Mesenchymal stem cell (in vitro differentiated cells and primary cell): ENCODE data around the gene NPHP4.

Experiments used
- DNase-seq: peaks from one replicate; pipeline ENCODE4 v3.0.0-alpha.2; 2013
- H2AFZ ChIP-seq: one replicate; pipeline ENCODE4 v1.6.1; 2013; ENCODE audit warnings: low read depth, mild to moderate bottlenecking, control low read depth, inconsistent platforms, low read length, moderate library complexity
- H2AK5ac ChIP-seq: 2 replicates; pipeline ENCODE4 v1.6.1; 2013; ENCODE audit warnings: low read length, moderate library complexity, mild to moderate bottlenecking, inconsistent platforms; ENCODE audit not compliant: severe bottlenecking
- H2BK120ac ChIP-seq: one replicate; pipeline ENCODE4 v1.6.1; 2013; ENCODE audit warnings: low read depth, mild to moderate bottlenecking, inconsistent platforms, low read length, moderate library complexity
- H2BK12ac ChIP-seq, 2 experiments: one replicate each; pipeline ENCODE4 v1.6.1; 2013; ENCODE audit warnings: inconsistent platforms in 2 of 2, low read length in 2 of 2, mild to moderate bottlenecking in 2 of 2, moderate library complexity in 2 of 2, control low read depth in 1 of 2
- H2BK15ac ChIP-seq: one replicate; pipeline ENCODE4 v1.6.1; 2013; ENCODE audit warnings: mild to moderate bottlenecking, low read depth, inconsistent platforms; ENCODE audit not compliant: poor library complexity, severe bottlenecking
- H2BK5ac ChIP-seq: 2 replicates; pipeline ENCODE4 v1.6.1; 2013; ENCODE audit warnings: low read depth, mild to moderate bottlenecking, low read length, control low read depth, inconsistent platforms; ENCODE audit not compliant: poor library complexity, severe bottlenecking
- H3K14ac ChIP-seq, 2 experiments: one replicate each; pipeline ENCODE4 v1.6.1; 2013; ENCODE audit warnings: inconsistent platforms in 2 of 2, low read length in 2 of 2, control low read depth in 1 of 2, mild to moderate bottlenecking in 1 of 2, moderate library complexity in 1 of 2
- H3K18ac ChIP-seq, 2 experiments: one replicate each; pipeline ENCODE4 v1.6.1; 2013; ENCODE audit warnings: inconsistent platforms in 2 of 2, low read length in 2 of 2, control low read depth in 1 of 2, low read depth in 1 of 2, mild to moderate bottlenecking in 1 of 2
- H3K23ac ChIP-seq, 2 experiments: one replicate each; pipeline ENCODE4 v1.6.1; 2013; ENCODE audit warnings: inconsistent platforms in 2 of 2, low read length in 2 of 2, mild to moderate bottlenecking in 2 of 2, moderate library complexity in 2 of 2, control low read depth in 1 of 2
- H3K27ac ChIP-seq: 2 replicates; pipeline ENCODE4 v1.5.1; 2013; ENCODE audit warnings: mild to moderate bottlenecking, moderate library complexity, low read length, control low read depth, inconsistent platforms; ENCODE audit not compliant: poor library complexity, severe bottlenecking
- H3K27me3 ChIP-seq, 2 experiments: 2 replicates each; pipeline versions ENCODE4 v1.6.1 to v1.7.0; 2013; ENCODE audit warnings: low read length in 2 of 2, mild to moderate bottlenecking in 2 of 2, moderate library complexity in 2 of 2, control low read depth in 1 of 2, inconsistent platforms in 1 of 2; ENCODE audit not compliant: control insufficient read depth in 1 of 2, insufficient read depth in 1 of 2
- H3K36me3 ChIP-seq, 2 experiments: 2 replicates each; pipeline versions ENCODE4 v1.6.1 to v1.7.0; 2013; ENCODE audit warnings: low read length in 2 of 2, control low read depth in 1 of 2, inconsistent platforms in 1 of 2, low read depth in 1 of 2, mild to moderate bottlenecking in 1 of 2; ENCODE audit not compliant: insufficient read depth in 2 of 2, control insufficient read depth in 1 of 2
- H3K4ac ChIP-seq, 2 experiments: one replicate each; pipeline ENCODE4 v1.6.1; 2013; ENCODE audit warnings: inconsistent platforms in 2 of 2, low read length in 2 of 2, mild to moderate bottlenecking in 2 of 2, moderate library complexity in 2 of 2, control low read depth in 1 of 2, low read depth in 1 of 2
- H3K4me1 ChIP-seq: 2 replicates; pipeline ENCODE4 v1.6.1; 2013; ENCODE audit warnings: low read depth, low read length, control low read depth; ENCODE audit not compliant: control insufficient read depth, insufficient read depth
- H3K4me2 ChIP-seq: 2 replicates; pipeline ENCODE4 v1.6.1; 2013; ENCODE audit warnings: low read length, mild to moderate bottlenecking, inconsistent platforms; ENCODE audit not compliant: poor library complexity, severe bottlenecking
- H3K4me3 ChIP-seq, 2 experiments: 2 replicates each; pipeline versions ENCODE4 v1.5.1 to v1.7.0; 2013; ENCODE audit warnings: low read length in 2 of 2, mild to moderate bottlenecking in 2 of 2, control low read depth in 1 of 2, low read depth in 1 of 2; ENCODE audit not compliant: insufficient read depth in 1 of 2
- H3K79me1 ChIP-seq: replicated peaks from 2 replicates; pipeline ENCODE4 v1.6.1; 2013; ENCODE audit warnings: mild to moderate bottlenecking, control low read depth, low read length, inconsistent platforms; ENCODE audit not compliant: poor library complexity, severe bottlenecking
- H3K9ac ChIP-seq: 2 replicates; pipeline ENCODE4 v1.7.0; 2013; ENCODE audit warnings: mild to moderate bottlenecking, low read length, moderate library complexity
- H3K9me3 ChIP-seq: 2 replicates; pipeline ENCODE4 v1.7.0; 2013; ENCODE audit warnings: mild to moderate bottlenecking, low read length; ENCODE audit not compliant: control insufficient read depth
- H4K8ac ChIP-seq: one replicate; pipeline ENCODE4 v1.6.1; 2013; ENCODE audit warnings: inconsistent platforms, mild to moderate bottlenecking, low read length, moderate library complexity
- H4K91ac ChIP-seq: one replicate; pipeline ENCODE4 v1.6.1; 2013; ENCODE audit warnings: mild to moderate bottlenecking, low read length, inconsistent platforms
- WGBS: methylation state at CpG from one replicate; pipeline ENCODE4 v1.1.7; 2013; ENCODE audit warnings: mixed read lengths; 5-methylcytosine and 5-hydroxymethylcytosine counted together

The NPHP4 gene

DNA sequence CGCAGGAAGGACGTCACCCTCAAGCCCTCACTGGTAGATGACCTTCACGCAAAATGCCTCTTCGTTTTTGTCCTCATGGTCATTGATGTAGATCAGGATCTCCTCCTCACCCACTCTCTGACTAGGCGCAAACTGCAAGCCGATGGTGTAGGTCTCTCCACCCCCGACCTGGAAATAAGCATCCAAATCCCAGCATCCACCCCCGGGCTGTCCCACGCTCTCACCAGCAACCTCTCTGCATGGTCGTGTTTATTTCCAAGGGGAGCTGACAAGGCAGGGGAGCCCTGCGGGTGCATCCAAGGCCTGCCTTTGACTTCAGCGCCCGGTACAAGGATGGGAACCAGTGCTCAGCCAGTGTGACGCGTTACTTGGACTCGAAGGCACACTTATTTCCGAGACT, 129.0 kb downstream of the NPHP4 start:
- no peak overlapping the region for H4K8ac ChIP-seq
- no peak overlapping the region for H2BK15ac ChIP-seq
- H4K91ac ChIP-seq: no peak overlapping the region
- H3K79me1 ChIP-seq: no peaks in the 10 kb centered on the region
- H3K14ac ChIP-seq: no peak overlapping the region
- no peak overlapping the region for H3K27ac ChIP-seq
- H3K23ac ChIP-seq: no peak overlapping the region
- no peak for DNase-seq
- H2BK120ac ChIP-seq: no peak overlapping the region
- WGBS: 95% methylated on average over 17 of the region's 17 CpGs
- no peak overlapping the region for H2AK5ac ChIP-seq
- no peak overlapping the region for H3K4me3 ChIP-seq
- no peak overlapping the region for H2BK12ac ChIP-seq
- H2BK5ac ChIP-seq: no peak overlapping the region
- H3K27me3 ChIP-seq: no peaks in the 10 kb centered on the region
- H3K4me2 ChIP-seq: no peak overlapping the region
- no peak overlapping the region for H2AFZ ChIP-seq
- no peak overlapping the region for H3K18ac ChIP-seq
- H3K36me3 ChIP-seq: peaks cover 11 to 65% of the 10 kb centered on the region in 2 experiments
- no peak overlapping the region for H3K9ac ChIP-seq
- no peak overlapping the region for H3K4ac ChIP-seq
- no peaks in the 10 kb centered on the region for H3K4me1 ChIP-seq
- H3K9me3 ChIP-seq: no peaks in the 10 kb centered on the region

DNA sequence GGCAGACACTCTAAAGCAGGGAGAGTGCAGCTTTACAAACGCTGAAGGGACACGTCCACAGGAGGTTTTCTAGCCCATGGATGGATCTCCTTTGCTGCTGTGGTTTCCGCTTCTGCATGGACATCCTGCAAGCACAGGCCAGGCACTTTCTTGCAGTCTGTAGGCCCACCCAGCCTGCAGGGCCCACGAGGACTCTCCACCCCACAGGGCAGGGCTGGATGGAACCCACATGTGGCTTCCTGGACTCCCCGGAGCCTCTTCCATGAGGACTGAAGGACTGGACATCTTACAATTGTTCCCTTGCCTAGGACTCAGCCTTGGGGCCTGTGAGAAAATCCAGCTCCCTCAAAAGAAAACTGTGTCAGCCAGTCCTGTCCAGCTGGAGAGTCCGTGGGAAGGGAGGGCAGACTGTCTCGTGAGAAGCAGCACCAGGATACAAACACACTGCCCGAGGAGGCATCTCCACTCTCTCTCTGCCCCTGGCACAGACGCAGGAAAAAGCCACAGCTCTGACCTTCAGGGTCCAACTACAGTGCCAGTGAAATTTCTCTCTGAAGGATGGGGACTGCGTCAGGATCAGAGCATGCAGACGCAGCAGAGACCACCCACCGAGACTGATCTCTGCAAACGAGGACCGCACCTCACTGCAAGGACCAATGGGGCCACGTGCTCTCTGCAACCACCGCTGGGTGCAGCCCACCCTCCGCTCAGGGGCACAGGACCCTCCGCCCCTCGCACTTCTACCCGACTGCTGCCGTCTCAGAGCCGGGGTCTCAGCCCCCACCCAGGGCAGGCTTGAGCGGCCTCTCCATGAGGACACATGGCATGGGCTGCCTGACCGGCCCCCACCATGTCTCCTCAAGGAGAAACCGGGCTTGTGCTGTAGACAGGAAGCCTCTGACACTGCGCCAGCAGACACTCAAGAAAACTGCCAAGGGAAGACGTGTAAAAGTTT, 130.1 kb downstream of the NPHP4 start:
- Histone ChIP-seq H3K9ac (no peak overlapping the region), H3K79me1 (no peaks in the 10 kb centered on the region), H2BK12ac (no peak overlapping the region), H3K4me1 (no peaks in the 10 kb centered on the region), H2BK15ac (no peak overlapping the region), H3K9me3 (no peaks in the 10 kb centered on the region), H3K4me3 (no peak overlapping the region), H3K18ac (no peak overlapping the region), H4K8ac (no peak overlapping the region), H2BK120ac (no peak overlapping the region), H3K23ac (no peak overlapping the region), H3K4me2 (no peak overlapping the region), H3K36me3 (peaks cover 11 to 56% of the 10 kb centered on the region in 2 experiments), H2BK5ac (no peak overlapping the region), H2AFZ (no peak overlapping the region), H3K27ac (no peak overlapping the region), H3K27me3 (no peaks in the 10 kb centered on the region), H3K14ac (peak overlapping the region in 1 of 2 experiments; percentile 56), H3K4ac (no peak overlapping the region), H4K91ac (no peak overlapping the region), H2AK5ac (no peak overlapping the region)
- no peak for DNase-seq
- 93% methylated on average over 25 of the region's 27 CpGs for WGBS

DNA sequence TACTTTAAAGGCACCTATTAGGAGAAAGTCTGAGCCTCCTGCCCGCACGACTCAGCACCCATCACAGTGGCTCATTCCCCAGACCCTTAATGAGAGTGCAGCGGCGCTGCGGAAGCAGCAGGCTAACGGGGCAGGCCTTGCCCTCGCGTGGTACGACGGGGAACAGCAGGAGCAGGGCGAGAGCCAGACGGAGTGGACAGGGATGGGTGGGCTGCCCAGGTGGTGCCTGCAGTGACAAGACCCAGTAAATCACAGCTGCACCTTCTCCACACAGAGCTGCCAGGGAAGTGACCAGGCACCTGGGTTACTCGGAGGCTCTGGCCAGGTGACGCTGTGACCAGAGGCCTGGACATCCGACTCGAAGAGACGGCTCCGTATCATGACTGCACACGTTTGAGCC, 131.9 kb downstream of the NPHP4 start:
- H3K36me3 ChIP-seq: peaks cover 11 to 48% of the 10 kb centered on the region in 2 experiments
- no peak overlapping the region for H2BK12ac ChIP-seq
- no peak overlapping the region for H3K4me2 ChIP-seq
- H2BK5ac ChIP-seq: no peak overlapping the region
- no peak overlapping the region for H3K27ac ChIP-seq
- no peak overlapping the region for H2BK120ac ChIP-seq
- H3K14ac ChIP-seq: no peak overlapping the region
- H4K91ac ChIP-seq: no peak overlapping the region
- H4K8ac ChIP-seq: no peak overlapping the region
- no peak for DNase-seq
- no peak overlapping the region for H3K4ac ChIP-seq
- H3K23ac ChIP-seq: no peak overlapping the region
- no peaks in the 10 kb centered on the region for H3K79me1 ChIP-seq
- H2AK5ac ChIP-seq: no peak overlapping the region
- no peak overlapping the region for H3K18ac ChIP-seq
- no peak overlapping the region for H2AFZ ChIP-seq
- WGBS: 88% methylated on average over 19 of the region's 19 CpGs
- no peak overlapping the region for H3K9ac ChIP-seq
- peaks cover 5% of the 10 kb centered on the region for H3K4me1 ChIP-seq
- H3K27me3 ChIP-seq: no peaks in the 10 kb centered on the region
- no peaks in the 10 kb centered on the region for H3K9me3 ChIP-seq
- H2BK15ac ChIP-seq: no peak overlapping the region
- H3K4me3 ChIP-seq: no peak overlapping the region

DNA sequence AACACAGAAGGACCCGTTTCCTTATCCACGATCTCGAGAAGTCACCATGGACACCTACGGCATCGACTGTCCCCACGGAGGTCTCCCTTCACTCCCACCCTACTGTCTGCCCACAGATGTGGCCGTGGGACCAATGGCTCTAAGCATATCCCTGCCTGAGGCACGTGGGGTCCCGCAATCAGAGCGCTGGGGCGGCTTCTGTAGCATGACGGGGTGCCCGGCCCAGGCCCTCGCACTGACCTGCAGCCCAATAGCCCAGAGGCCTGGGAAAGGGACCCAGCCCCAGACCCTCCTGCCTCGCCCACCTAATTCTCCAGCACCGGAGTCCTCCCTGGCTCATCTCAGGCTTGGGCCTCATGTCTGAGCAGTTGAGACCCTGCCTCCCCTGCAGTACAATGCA, 132.5 kb downstream of the NPHP4 start:
- H3K23ac ChIP-seq: no peak overlapping the region
- no peak overlapping the region for H3K14ac ChIP-seq
- no peak overlapping the region for H4K91ac ChIP-seq
- H2BK15ac ChIP-seq: no peak overlapping the region
- no peak overlapping the region for H2BK12ac ChIP-seq
- peaks cover 6% of the 10 kb centered on the region for H3K4me1 ChIP-seq
- WGBS: 93% methylated on average over 16 of the region's 16 CpGs
- no peak overlapping the region for H3K27ac ChIP-seq
- no peak overlapping the region for H4K8ac ChIP-seq
- H2AK5ac ChIP-seq: no peak overlapping the region
- no peak overlapping the region for H2BK5ac ChIP-seq
- H3K4ac ChIP-seq: no peak overlapping the region
- H3K36me3 ChIP-seq: peaks cover 11 to 43% of the 10 kb centered on the region in 2 experiments
- H3K18ac ChIP-seq: no peak overlapping the region
- DNase-seq: no peak
- no peak overlapping the region for H3K4me2 ChIP-seq
- H3K4me3 ChIP-seq: no peak overlapping the region
- H3K9me3 ChIP-seq: no peaks in the 10 kb centered on the region
- no peaks in the 10 kb centered on the region for H3K27me3 ChIP-seq
- no peak overlapping the region for H3K9ac ChIP-seq
- H2BK120ac ChIP-seq: no peak overlapping the region
- H3K79me1 ChIP-seq: no peaks in the 10 kb centered on the region
- H2AFZ ChIP-seq: no peak overlapping the region
